Prostate gland (tissue), 2 donors: Measurements from ENCODE around the gene PEX1. TPM values are rescaled to one million over a fixed set of nuclear protein-coding genes. Genes with fewer than 3 reads are reported as not detected.
"Not testable (repeated sequence)": the region's sequence is repeated elsewhere in the genome, so short reads cannot be mapped to it uniquely, and the experiment has no call there.

Experiments
- DNase-seq: peaks from one replicate; pipeline ENCODE4 v3.0.0-alpha.2; 2019; ENCODE audit warnings: low spot score
- H3K27ac ChIP-seq, 2 donors: fragments of 200-600 bp; sonication (generic); 2 replicates each; pipeline ENCODE4 v1.5.1; 2017 to 2019
- H3K27me3 ChIP-seq: fragments of 200-600 bp; sonication (generic); replicated peaks from 2 replicates; pipeline ENCODE4 v1.5.1; 2019; ENCODE audit not compliant: insufficient read depth
- H3K36me3 ChIP-seq, 2 donors: fragments of 200-600 bp; sonication (generic); 1 replicate in 1 of 2; 2 replicates in 1 of 2; pipeline versions ENCODE4 v1.5.1 to v1.8.1; 2017 to 2019
- H3K4me1 ChIP-seq: fragments of 200-600 bp; sonication (generic); replicated peaks from 2 replicates; pipeline ENCODE4 v1.5.1; 2019
- H3K4me3 ChIP-seq, 2 donors: fragments of 200-600 bp; sonication (generic); 2 replicates each; pipeline ENCODE4 v1.5.1; 2017 to 2019
- H3K9me3 ChIP-seq: fragments of 200-600 bp; sonication (generic); 2 replicates; pipeline ENCODE4 v1.5.1; 2017
- POLR2A ChIP-seq: fragments of 450-650 bp; IDR thresholded peaks from one replicate; pipeline ENCODE4 v1.6.1; 2016; ENCODE audit warnings: antibody characterized with exemption, mild to moderate bottlenecking
- POLR2AphosphoS5 ChIP-seq: sonication (generic); formaldehyde crosslinking; IDR thresholded peaks from one replicate; pipeline ENCODE4 v1.6.1; 2017; ENCODE audit warnings: antibody characterized with exemption
- WGBS: methylation state at CpG from one replicate; pipeline ENCODE4 v1.1.5; 2018; 5-methylcytosine and 5-hydroxymethylcytosine counted together
- intact Hi-C: fragments of 100-400 bp; cut with DNase I; formaldehyde crosslinking; loops from one replicate; pipeline ENCODE4 v1.14.2; 2022
- total RNA-seq, 2 donors: library from RNA; depleted of rRNA; stranded (reverse); fragments of >200 nt; gene quantifications; one replicate each; pipeline ENCODE4 v1.1.0, GENCODE V29; 2016
- TF ChIP-seq, protein P1 (sequence below), 4 experiments: fragments of 200-600 bp in 2 of 4; fragments of 450-650 bp in 2 of 4; sonication (generic) in 2 of 4; IDR thresholded peaks; 1 replicate in 3 of 4; 2 replicates in 1 of 4; pipeline ENCODE4 v1.5.1; 2016 to 2019; ENCODE audit warnings: antibody characterized with exemption in 4 of 4, mild to moderate bottlenecking in 2 of 4, moderate library complexity in 2 of 4

Gene PEX1
- total RNA-seq, 2 donors from 2014 or later = 17.3 to 23.0 TPM

DNA sequence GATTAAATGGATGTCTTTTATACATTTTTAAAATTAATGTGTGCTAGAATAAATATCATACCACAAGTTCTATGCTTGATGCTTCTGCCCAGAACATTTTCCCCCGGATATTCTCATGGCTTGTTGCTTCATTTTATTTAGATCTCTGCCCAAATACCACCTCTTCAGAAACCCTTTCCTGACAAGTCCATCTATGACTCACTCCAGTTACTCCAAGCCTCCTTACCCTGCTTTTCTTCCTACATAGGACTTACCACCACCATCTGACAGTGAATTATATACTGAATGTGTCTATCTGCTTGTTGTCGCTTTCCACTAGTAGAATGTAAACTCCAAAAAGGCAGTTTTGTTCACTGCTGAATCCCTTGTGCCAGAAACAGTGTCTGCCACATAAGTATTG, 31.4 kb downstream of the PEX1 start:
- Histone ChIP-seq H3K27ac (no peak overlapping the region), H3K36me3 (peaks cover 0 to 7% of the 10 kb centered on the region in 2 donors), H3K4me1 (no peaks in the 10 kb centered on the region), H3K9me3 (no peaks in the 10 kb centered on the region), H3K27me3 (no peaks in the 10 kb centered on the region), H3K4me3 (no peak overlapping the region)
- intact Hi-C loops = no loop called here
- no peak for TF ChIP-seq POLR2AphosphoS5
- TF ChIP-seq, protein P1, sequence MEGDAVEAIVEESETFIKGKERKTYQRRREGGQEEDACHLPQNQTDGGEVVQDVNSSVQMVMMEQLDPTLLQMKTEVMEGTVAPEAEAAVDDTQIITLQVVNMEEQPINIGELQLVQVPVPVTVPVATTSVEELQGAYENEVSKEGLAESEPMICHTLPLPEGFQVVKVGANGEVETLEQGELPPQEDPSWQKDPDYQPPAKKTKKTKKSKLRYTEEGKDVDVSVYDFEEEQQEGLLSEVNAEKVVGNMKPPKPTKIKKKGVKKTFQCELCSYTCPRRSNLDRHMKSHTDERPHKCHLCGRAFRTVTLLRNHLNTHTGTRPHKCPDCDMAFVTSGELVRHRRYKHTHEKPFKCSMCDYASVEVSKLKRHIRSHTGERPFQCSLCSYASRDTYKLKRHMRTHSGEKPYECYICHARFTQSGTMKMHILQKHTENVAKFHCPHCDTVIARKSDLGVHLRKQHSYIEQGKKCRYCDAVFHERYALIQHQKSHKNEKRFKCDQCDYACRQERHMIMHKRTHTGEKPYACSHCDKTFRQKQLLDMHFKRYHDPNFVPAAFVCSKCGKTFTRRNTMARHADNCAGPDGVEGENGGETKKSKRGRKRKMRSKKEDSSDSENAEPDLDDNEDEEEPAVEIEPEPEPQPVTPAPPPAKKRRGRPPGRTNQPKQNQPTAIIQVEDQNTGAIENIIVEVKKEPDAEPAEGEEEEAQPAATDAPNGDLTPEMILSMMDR (IDR thresholded peaks at IDR 0.05) = no peak
- no peak for TF ChIP-seq POLR2A
- DNase-seq = no peak
- 96% methylated on average over 2 of the region's 2 CpGs for WGBS

DNA sequence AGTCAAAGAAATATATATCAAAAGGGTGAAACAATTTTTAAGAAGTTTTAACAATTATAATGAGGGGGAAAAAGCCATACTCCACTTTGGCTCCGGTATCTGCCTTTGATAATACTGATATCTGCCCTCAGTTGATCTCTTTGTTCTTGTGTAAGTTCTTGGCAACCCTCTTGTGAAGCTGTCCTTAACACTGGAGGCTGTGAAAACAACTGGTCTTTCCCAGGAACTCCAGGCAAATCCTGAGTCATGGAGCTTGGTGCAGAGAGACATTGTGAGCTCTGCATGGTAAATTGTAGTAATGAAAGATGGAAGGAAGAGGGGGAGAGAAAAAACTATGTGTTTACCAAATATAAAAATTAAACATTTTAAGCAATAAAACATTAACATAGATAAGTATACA, 38.7 kb downstream of the PEX1 start:
- Histone ChIP-seq H3K27ac (no peak overlapping the region), H3K4me3 (no peak overlapping the region), H3K27me3 (no peaks in the 10 kb centered on the region), H3K9me3 (no peaks in the 10 kb centered on the region), H3K4me1 (no peaks in the 10 kb centered on the region), H3K36me3 (no peaks in the 10 kb centered on the region)
- TF ChIP-seq POLR2A (no peak), POLR2AphosphoS5 (no peak)
- TF ChIP-seq, protein P1 (IDR thresholded peaks at IDR 0.05) = no peak
- intact Hi-C loops = no loop called here
- DNase-seq = no peak
- WGBS = 92% methylated on average over 1 of the region's 1 CpG

DNA sequence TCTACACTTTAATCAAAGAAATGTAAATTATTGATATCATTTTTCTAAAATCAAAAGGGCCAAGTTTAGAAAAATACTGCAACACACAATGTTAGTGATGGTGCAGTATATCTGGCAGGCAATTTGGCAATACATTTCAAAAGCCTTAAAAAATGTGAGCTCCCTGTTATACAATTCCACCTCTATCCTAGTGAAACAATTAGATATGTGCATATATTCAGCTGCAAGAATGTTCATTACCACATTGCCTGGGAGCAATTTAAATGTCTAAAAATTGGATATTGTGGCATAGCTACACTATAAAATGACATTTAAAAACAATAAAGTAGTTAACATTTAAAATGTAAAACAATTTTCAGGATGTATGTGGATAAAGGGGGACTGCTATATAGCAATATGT, 40.5 kb downstream of the PEX1 start:
- no peaks in the 10 kb centered on the region for H3K4me1 ChIP-seq
- no peaks in the 10 kb centered on the region for H3K27me3 ChIP-seq
- no peak overlapping the region for H3K27ac ChIP-seq
- TF ChIP-seq POLR2AphosphoS5 (no peak), POLR2A (no peak)
- TF ChIP-seq, protein P1 (IDR thresholded peaks at IDR 0.05) = no peak
- H3K9me3 ChIP-seq = no peaks in the 10 kb centered on the region
- H3K4me3 ChIP-seq = no peak overlapping the region
- no peak for DNase-seq
- intact Hi-C loops = no loop called here
- no peaks in the 10 kb centered on the region for H3K36me3 ChIP-seq

DNA sequence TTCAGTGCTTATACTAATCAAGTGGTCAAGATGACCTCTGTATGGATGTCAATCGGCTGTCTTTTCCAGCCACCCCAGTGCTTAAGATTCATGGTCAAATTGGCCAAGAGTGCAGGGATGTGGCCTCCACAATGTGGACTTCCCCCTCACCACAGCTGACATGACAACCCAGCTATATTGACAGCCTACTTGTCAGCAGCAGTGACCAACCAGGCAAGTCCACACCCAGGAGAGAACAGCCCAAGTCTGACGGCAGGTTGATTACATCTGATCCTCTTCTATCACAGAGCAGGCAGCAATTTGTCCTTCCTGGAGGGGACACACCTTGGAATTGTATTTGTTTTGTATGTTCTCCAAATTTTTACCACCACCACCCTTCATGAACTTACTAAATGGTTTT, 42.3 kb downstream of the PEX1 start:
- no peaks in the 10 kb centered on the region for H3K4me1 ChIP-seq
- no peak for DNase-seq
- no peaks in the 10 kb centered on the region for H3K27me3 ChIP-seq
- WGBS = 76% methylated on average over 2 of the region's 2 CpGs
- no peak overlapping the region for H3K4me3 ChIP-seq
- TF ChIP-seq POLR2AphosphoS5 (no peak), POLR2A (no peak)
- TF ChIP-seq, protein P1 (IDR thresholded peaks at IDR 0.05) = no peak
- intact Hi-C loops = no loop called here
- no peaks in the 10 kb centered on the region for H3K9me3 ChIP-seq
- no peak overlapping the region for H3K27ac ChIP-seq
- H3K36me3 ChIP-seq = no peaks in the 10 kb centered on the region

DNA sequence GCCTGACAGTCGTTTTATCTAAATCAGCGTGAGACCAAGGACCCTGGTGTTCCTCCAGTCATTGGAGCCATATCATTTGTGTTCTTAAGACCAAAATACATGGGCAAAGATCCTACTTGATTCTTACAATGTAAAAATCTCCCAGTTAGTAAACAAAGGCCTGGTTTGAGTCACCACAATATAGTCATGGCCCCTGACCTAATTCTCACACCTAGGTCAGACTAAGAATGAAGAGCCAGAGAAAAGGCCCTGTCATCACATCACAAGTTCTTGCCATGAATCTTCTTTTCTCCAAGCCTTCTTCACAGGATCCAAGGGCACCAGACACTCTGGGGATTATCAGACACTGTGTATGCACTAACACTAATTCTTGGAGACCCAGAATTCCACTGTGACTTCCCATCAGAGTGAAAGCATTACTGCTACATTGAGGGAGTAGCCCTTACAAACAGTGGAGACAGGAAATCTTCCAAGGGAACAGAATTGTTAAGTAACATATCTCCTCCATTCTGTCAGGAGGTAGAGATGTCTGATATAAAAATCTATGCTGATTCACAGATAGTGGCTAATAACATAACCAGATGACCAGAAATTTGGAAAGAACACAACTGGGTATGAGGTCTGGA, 42.9 kb downstream of the PEX1 start:
- DNase-seq = no peak
- Histone ChIP-seq H3K36me3 (no peaks in the 10 kb centered on the region), H3K9me3 (no peaks in the 10 kb centered on the region), H3K27me3 (no peaks in the 10 kb centered on the region), H3K4me3 (no peak overlapping the region), H3K4me1 (no peaks in the 10 kb centered on the region), H3K27ac (no peak overlapping the region)
- intact Hi-C loops = no loop called here
- 93% methylated on average over 2 of the region's 2 CpGs for WGBS
- no peak for TF ChIP-seq POLR2A
- no peak for TF ChIP-seq POLR2AphosphoS5
- TF ChIP-seq, protein P1 (IDR thresholded peaks at IDR 0.05) = no peak

DNA sequence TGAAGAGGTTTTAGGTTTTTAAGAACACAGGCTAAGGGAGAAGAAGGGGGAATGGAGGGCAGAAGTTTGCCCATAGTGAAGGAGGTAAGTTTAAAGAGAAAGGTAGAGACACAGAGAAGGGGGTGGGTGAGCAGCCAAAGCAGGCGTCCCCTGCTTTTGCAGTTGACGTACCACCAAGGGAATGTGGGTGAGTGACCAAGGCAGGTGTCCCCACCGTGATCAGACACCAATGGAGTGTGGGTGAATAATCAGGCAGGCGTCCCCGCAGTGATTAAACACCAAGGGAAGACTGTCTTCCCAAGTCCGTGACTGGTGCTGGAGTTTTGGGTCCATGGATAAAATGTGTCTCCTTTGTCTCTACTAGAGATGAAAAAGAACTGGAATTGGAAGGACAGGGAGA, 44.1 kb downstream of the PEX1 start:
- H3K27me3 ChIP-seq, H3K27ac ChIP-seq, H3K9me3 ChIP-seq, H3K4me1 ChIP-seq, H3K4me3 ChIP-seq, DNase-seq, H3K36me3 ChIP-seq, intact Hi-C loops: not testable (repeated sequence)
- WGBS = 97% methylated on average over 6 of the region's 6 CpGs

DNA sequence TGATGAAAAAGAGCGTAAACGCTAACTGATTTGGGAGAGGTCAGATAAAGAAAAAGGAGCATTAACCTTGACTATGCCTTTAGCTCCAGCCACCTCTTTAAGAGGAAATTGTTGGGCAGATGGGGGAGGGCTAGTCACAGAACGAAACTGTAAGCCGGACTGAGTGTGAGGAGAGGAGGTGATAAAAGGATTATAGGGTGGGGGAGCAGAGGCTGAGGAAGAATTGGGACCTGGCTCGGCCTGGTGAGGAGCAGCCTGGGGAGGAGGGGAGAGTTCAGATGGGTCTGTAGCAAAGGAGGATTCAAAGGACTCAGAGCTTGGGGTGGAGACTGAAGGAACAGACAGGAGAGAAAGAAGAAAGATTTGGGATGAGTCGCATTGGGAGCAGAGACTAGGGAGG, 44.7 kb downstream of the PEX1 start:
- H3K36me3 ChIP-seq, H3K27ac ChIP-seq, H3K4me1 ChIP-seq, DNase-seq, intact Hi-C loops, H3K4me3 ChIP-seq, H3K27me3 ChIP-seq, H3K9me3 ChIP-seq: not testable (repeated sequence)
- 64% methylated on average over 6 of the region's 6 CpGs for WGBS

DNA sequence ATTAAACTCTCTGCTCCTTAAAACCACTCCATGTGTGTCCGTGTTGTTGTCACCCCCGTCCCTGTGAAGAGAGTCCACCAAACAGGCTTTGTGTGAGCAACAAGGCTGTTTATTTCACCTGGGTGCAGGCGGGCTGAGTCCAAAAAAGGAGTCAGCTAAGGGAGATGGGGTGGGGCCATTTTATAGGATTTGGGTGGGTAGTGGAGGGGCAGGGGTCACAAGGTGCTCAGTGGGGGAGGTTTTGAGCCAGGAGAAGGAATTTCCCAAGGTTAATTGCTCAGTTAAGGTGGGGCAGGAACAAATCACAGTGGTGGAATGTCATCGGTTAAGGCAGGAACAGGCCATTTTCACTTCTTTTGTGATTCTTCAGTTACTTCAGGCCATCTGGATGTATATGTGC, 49.2 kb downstream of the PEX1 start:
- intact Hi-C loops, H3K36me3 ChIP-seq, H3K4me1 ChIP-seq, H3K27ac ChIP-seq, DNase-seq, H3K4me3 ChIP-seq, H3K9me3 ChIP-seq, H3K27me3 ChIP-seq: not testable (repeated sequence)
- 80% methylated on average over 4 of the region's 4 CpGs for WGBS
